ENCODE measurements around the gene LIN54. TPM values are rescaled to one million over a fixed set of nuclear protein-coding genes. Genes with fewer than 3 reads are reported as not detected.
"Not testable (repeated sequence)": the region's sequence is repeated elsewhere in the genome, so short reads cannot be mapped to it uniquely, and the experiment has no call there.

The LIN54 gene
- total RNA-seq, 1 experiment from 2014 or later: 14.5 TPM

GRCh38 chr4:83025563-83025962 is 14.9 kb upstream of the LIN54 start:
- CTCF ChIA-PET: no interaction called here
- DNase-seq (ENCODE audit: low read depth, low spot score) (no peak), ATAC-seq (no peak)
- BruUV-seq (replicated peaks): no TSS peak
- Histone ChIP-seq H3K4me3 (ENCODE audit: low read depth in 2 of 2, low read length in 2 of 2) (no peak overlapping the region), H3K9me3 (ENCODE audit: control insufficient read depth, insufficient read depth, low read depth, low read length) (no peaks in the 10 kb centered on the region), H3K4me1 (ENCODE audit: control insufficient read depth, insufficient read depth, low read length) (no peaks in the 10 kb centered on the region), H3K36me3 (ENCODE audit: control insufficient read depth, insufficient read depth, low read length) (no peaks in the 10 kb centered on the region), H3K27me3 (ENCODE audit: control insufficient read depth, insufficient read depth, low read length) (no peaks in the 10 kb centered on the region), H3K27ac (ENCODE audit: low read length) (no peak overlapping the region)
- intact Hi-C loops (cut with micrococcal nuclease; ENCODE audit: unreplicated experiment): no loop called here
- in situ Hi-C loops (cut with HindIII; ENCODE audit: low pct_unique_long_range_greater_than_20kb, low sequenced_read_pairs): no loop called here
- POLR2A ChIA-PET: no interaction called here
- TF ChIP-seq POLR2AphosphoS5 (IDR thresholded peaks at IDR 0.05; ENCODE audit: low read depth, low read length) (no peak), SIN3A (IDR thresholded peaks at IDR 0.05; ENCODE audit: borderline replicate concordance, insufficient read depth, low read depth, low read length) (no peak), TCF7L2 (IDR thresholded peaks at IDR 0.05; ENCODE audit: low read depth, low read length) (no peak), REST (IDR thresholded peaks at IDR 0.05; ENCODE audit: insufficient read depth in 1 of 2, low read depth in 2 of 2, low read length in 1 of 2) (no peak), CTCF (IDR thresholded peaks at IDR 0.05) (no peak)

- no peaks in the 10 kb centered on the region for H3K36me3 ChIP-seq (ENCODE audit: control insufficient read depth, insufficient read depth, low read length)
- in situ Hi-C loops (cut with HindIII; ENCODE audit: low pct_unique_long_range_greater_than_20kb, low sequenced_read_pairs): no loop called here
- no peak overlapping the region for H3K27ac ChIP-seq (ENCODE audit: low read length)
- POLR2A ChIA-PET: no interaction called here
- TF ChIP-seq CTCF (IDR thresholded peaks at IDR 0.05): no peak
- no peak for TF ChIP-seq TCF7L2 (IDR thresholded peaks at IDR 0.05; ENCODE audit: low read depth, low read length)
- no peak overlapping the region for H3K4me3 ChIP-seq (ENCODE audit: low read depth in 2 of 2, low read length in 2 of 2)
- H3K4me1 ChIP-seq (ENCODE audit: control insufficient read depth, insufficient read depth, low read length): no peaks in the 10 kb centered on the region
- no peak for ATAC-seq
- CTCF ChIA-PET: no interaction called here
- no peaks in the 10 kb centered on the region for H3K27me3 ChIP-seq (ENCODE audit: control insufficient read depth, insufficient read depth, low read length)
- BruUV-seq (replicated peaks): no TSS peak
- no peak for DNase-seq (ENCODE audit: low read depth, low spot score)
- H3K9me3 ChIP-seq (ENCODE audit: control insufficient read depth, insufficient read depth, low read depth, low read length): no peaks in the 10 kb centered on the region
- intact Hi-C loops (cut with micrococcal nuclease; ENCODE audit: unreplicated experiment): no loop called here
Measured at GRCh38 chr4:83024233-83024632, 13.6 kb upstream of the LIN54 start.

GRCh38 chr4:83023599-83023998 is 13.0 kb upstream of the LIN54 start:
- H3K4me3 ChIP-seq (ENCODE audit: low read depth in 2 of 2, low read length in 2 of 2); POLR2A ChIA-PET; H3K27ac ChIP-seq (ENCODE audit: low read length); H3K9me3 ChIP-seq (ENCODE audit: control insufficient read depth, insufficient read depth, low read depth, low read length); H3K4me1 ChIP-seq (ENCODE audit: control insufficient read depth, insufficient read depth, low read length); BruUV-seq (replicated peaks); ATAC-seq; H3K27me3 ChIP-seq (ENCODE audit: control insufficient read depth, insufficient read depth, low read length); H3K36me3 ChIP-seq (ENCODE audit: control insufficient read depth, insufficient read depth, low read length); intact Hi-C loops (cut with micrococcal nuclease; ENCODE audit: unreplicated experiment); CTCF ChIA-PET; DNase-seq (ENCODE audit: low read depth, low spot score); in situ Hi-C loops (cut with HindIII; ENCODE audit: low pct_unique_long_range_greater_than_20kb, low sequenced_read_pairs): not testable (repeated sequence)
